Epithelial cell of esophagus (primary cell): ENCODE measurements around the gene OR51Q1.

Experiments used
- DNase-seq: peaks from one replicate; pipeline ENCODE4 v3.0.0; 2010; ENCODE audit warnings: low read depth
- H3K4me3 ChIP-seq: 2 replicates; pipeline ENCODE4 v1.5.1; 2011; ENCODE audit warnings: mild to moderate bottlenecking, low read length, control low read depth
- CTCF ChIP-seq: IDR thresholded peaks from 2 replicates; pipeline ENCODE4 v1.5.1; 2011; ENCODE audit warnings: low read depth, mild to moderate bottlenecking, low read length, control low read depth, inconsistent platforms; ENCODE audit not compliant: insufficient read depth; ENCODE audit errors: missing control alignments

The OR51Q1 gene

GRCh38 chr11:5460983-5461621, 39.2 kb downstream of the OR51Q1 start:
- no peak for TF ChIP-seq CTCF
- no peak for DNase-seq
- no peak overlapping the region for H3K4me3 ChIP-seq

- no peak overlapping the region for H3K4me3 ChIP-seq
- no peak for DNase-seq
- TF ChIP-seq CTCF, result no peak
These were observed 45.6 kb downstream of the OR51Q1 start for GRCh38 chr11:5467527-5467926.
